Fibroblast of villous mesenchyme (primary cell): ENCODE data around the gene KLLN. TPM values are rescaled to one million over a fixed set of nuclear protein-coding genes. Genes with fewer than 3 reads are reported as not detected.
"Not testable (repeated sequence)": the region's sequence is repeated elsewhere in the genome, so short reads cannot be mapped to it uniquely, and the experiment has no call there.

Source experiments
- DNase-seq: peaks from one replicate; pipeline ENCODE4 v3.0.0-alpha.2; 2010; ENCODE audit warnings: low read depth
- H3K4me3 ChIP-seq: 2 replicates; pipeline ENCODE4 v1.5.1; 2011; ENCODE audit warnings: low read depth, mild to moderate bottlenecking, low read length
- total RNA-seq: library from RNA; depleted of rRNA; stranded (reverse); fragments of >200 nt; gene quantifications from 2 replicates; pipeline ENCODE4 v1.2.3, GENCODE V29; 2012
- TF ChIP-seq, protein P1 (sequence below): IDR thresholded peaks from 2 replicates; pipeline ENCODE4 v1.5.1; 2012; ENCODE audit warnings: low read depth, mild to moderate bottlenecking, low read length; ENCODE audit not compliant: insufficient read depth

The KLLN gene
- total RNA-seq, 1 donor, result 0.86 TPM

DNA sequence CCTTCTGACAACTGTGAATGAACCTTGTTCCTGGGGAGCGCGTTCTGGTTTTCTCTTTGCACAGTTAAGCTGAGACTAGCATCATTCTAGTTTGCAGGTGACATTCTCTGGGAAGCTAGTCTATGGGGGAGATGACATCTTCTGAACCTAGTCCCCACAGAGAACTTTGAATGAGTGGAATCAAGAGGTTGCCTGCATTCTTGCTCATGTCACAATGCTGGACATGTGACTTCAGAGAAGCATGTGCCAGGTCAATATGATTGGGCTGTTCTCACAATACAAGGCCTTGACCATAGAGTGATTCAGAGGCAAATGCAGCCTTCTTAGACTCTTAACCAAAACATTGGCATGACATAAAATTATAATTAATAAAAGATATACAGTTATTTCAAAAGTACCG lies 22.1 kb downstream of the KLLN start:
- H3K4me3 ChIP-seq, result no peak overlapping the region
- TF ChIP-seq, protein P1, sequence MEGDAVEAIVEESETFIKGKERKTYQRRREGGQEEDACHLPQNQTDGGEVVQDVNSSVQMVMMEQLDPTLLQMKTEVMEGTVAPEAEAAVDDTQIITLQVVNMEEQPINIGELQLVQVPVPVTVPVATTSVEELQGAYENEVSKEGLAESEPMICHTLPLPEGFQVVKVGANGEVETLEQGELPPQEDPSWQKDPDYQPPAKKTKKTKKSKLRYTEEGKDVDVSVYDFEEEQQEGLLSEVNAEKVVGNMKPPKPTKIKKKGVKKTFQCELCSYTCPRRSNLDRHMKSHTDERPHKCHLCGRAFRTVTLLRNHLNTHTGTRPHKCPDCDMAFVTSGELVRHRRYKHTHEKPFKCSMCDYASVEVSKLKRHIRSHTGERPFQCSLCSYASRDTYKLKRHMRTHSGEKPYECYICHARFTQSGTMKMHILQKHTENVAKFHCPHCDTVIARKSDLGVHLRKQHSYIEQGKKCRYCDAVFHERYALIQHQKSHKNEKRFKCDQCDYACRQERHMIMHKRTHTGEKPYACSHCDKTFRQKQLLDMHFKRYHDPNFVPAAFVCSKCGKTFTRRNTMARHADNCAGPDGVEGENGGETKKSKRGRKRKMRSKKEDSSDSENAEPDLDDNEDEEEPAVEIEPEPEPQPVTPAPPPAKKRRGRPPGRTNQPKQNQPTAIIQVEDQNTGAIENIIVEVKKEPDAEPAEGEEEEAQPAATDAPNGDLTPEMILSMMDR, result no peak
- no peak for DNase-seq

DNA sequence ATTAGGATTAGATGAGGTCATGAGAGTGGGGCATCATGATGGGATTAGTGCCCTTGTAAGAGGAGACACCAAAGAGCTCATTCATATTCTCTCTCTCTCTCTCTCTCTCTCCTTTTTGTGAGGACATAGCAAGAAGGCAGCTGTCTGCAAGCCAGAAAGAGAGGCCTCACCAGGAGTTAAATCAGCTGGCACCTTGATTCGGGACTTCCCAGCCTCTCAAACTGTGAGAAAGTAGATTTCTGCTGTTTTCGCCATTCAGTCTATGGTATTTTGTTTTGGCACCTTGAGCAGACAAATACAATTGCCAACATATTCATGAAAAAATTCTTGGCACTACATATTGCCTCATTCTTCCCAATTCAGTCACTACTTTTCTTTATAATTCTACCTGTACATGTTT lies 24.7 kb downstream of the KLLN start:
- DNase-seq, result no peak
- TF ChIP-seq, protein P1, result no peak
- H3K4me3 ChIP-seq, result no peak overlapping the region

DNA sequence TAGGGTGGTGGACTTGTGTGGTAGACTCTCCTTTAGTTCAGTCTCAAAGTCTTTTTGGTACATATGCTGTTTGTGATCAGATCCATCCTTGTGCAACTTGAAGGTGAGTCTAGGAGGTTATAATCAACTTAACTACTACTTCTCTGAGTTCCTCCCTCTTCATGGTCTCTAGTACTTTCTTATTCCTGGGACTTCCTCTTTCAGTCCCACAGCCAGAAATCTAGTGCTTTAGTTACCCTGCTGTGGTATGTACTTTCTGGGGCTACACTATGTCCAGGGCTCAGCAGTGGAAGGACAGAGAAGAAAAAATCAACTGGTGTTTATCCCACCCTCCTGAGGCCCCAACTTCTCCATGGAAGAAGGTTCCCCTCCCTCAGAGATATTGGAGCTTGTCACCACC lies 25.9 kb downstream of the KLLN start:
- no peak for DNase-seq
- TF ChIP-seq, protein P1, result no peak
- no peak overlapping the region for H3K4me3 ChIP-seq

DNA sequence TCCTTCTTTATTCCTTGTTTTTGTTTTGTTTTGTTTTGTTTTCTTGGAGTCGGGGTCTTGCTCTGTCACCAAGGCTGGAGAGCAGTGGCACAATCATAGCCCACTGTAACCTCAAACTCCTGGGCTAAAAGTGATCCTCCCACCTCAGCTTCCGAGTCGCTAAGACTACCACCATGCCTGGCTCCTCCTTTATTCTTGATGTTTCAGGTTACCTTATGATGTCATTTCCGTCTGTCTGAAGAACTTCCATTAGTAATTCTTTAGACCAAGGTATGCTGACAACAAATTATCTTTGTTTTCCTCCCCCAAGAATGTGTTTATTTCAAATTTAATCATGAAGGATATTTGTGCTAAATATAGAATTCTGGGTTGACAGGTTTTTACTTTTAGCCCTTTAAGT lies 27.2 kb downstream of the KLLN start:
- TF ChIP-seq, protein P1, result no peak
- DNase-seq, result no peak
- H3K4me3 ChIP-seq, result no peak overlapping the region

DNA sequence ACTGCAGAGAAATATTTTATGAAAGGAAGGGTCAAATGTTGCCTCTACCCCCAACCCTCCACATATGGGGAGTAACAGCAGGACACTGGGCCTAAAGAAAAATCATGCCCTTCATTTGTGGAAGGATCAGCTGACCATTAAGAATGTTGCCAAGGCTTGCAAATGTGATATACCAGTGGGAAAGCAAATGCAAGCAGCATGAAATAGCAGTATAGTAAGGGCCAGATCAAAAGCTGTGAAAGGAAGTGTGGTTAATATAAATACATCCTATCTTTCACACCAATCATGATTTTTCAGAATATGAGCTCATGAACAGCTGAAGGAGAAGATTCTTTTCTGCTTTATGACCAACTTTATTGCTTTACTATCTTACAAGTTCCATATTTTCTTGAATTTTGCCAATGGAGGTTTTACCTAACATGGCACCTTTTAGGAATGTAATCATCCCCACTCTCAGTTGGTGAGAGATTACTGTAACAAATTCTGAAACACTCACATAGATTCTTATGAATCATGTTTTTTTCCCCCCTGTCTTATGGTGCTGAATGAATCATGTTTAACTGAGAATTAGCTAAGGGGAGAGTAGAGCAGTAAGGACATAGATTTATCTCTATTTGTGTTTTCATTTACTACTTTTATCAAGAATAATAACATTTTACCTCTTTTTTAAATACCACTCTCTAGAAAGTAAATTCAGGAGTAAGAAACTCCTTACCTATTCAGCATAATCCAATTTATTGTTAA lies 33.2 kb downstream of the KLLN start:
- TF ChIP-seq, protein P1, result no peak
- no peak for DNase-seq
- no peak overlapping the region for H3K4me3 ChIP-seq

DNA sequence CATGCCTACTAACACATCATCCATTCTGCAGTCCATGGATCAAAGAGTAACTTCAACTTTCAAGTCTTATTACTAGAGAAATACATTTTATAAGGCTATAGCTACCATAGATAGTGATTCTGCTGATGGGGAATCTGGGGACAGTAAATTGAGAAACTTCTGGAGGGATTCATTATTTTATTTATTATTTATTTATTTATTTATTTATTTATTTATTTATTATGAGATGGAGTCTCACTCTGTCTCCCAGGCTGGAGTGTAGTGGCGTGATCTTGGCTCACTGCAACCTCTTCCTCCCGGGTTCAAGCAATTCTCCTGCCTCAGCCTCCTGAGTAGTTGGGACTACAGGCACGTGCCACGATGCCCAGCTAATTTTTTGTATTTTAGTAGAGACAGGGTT lies 34.3 kb downstream of the KLLN start:
- not testable (repeated sequence) for H3K4me3 ChIP-seq, DNase-seq

DNA sequence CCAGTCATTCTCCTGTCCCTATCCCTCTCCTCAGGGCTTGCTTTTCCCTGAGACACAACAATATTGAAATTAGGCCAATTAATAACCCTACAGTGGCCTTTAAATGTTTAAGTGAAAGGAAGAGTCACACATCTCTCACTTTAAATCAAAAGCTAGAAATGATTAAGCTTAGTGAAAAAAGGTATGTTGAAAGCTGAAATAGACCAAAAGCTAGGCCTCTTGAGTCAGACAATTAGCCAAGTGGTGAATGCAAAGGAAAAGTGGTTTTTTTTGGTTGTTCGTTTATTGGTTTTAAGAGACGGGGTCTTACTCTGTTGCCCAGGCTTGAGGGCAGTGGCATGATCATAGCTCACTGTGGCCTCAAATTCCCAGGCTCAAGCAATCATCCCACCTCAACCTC lies 35.7 kb downstream of the KLLN start:
- TF ChIP-seq, protein P1, result no peak
- no peak overlapping the region for H3K4me3 ChIP-seq
- DNase-seq, result no peak
